Stimulated activated CD8-positive, alpha-beta memory T cell treated with anti-CD3 and anti-CD28 coated beads, Interleukin-2, amount 100 ng/mL, for 1 hour (primary cell): ENCODE results near the gene KIAA1217.

Experiments used
- DNase-seq, 2 donors: peaks; one replicate each; pipeline ENCODE4 v3.0.0-alpha.2; 2020; ENCODE audit warnings: low read depth in 2 of 2

The KIAA1217 gene

DNA sequence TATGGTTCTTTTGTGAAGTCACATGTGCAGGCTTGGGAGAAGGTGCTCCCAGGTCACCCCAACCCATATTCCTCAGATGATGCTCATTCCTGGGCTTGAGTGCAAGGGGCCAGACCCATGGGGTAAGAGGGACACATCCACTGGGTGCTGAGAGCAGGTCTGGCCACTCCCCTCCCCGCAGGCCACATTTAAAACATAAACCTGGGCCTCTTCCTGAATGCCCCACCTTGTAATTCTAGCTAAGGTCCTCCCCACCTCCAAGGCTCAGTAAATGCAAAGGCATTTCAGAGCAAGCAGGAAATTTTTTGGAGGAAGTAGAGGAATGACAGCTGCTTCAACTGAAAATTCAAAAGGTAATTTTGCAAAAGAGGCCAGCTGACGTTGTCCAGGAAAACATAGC, 342.2 kb downstream of the KIAA1217 start:
- DNase-seq, result no peak

DNA sequence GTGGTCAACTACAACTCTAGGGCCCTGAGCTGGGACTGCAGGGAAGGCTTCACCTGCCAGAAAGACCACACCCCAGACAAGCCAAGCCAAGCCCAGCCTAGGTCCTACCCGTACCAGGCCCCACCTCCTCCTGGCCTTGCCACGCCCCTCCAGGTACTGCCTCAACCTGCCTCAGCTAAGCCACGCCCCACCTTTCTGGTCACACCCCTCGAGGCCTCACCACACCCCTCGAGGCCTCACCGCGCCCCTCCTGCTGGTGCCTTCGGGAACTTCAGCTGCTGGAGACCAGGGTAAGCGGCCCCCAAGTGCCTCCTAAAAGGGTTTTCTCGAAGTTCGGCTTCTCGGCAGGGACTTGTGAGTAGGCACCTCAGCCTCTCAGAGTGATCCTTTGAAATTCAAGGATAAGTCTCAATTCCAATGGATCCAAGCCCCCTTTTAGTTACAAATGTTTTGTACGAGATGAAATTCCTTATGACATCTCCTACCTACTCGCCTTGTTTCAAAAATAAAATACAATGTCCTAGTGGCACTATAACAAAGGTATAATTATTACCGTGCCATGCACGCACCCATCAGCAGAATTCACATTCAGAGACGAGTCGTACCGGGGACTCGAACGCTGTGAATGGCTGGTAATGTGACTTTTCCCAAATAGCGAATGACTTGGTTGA, 343.5 kb downstream of the KIAA1217 start:
- no peak for DNase-seq

DNA sequence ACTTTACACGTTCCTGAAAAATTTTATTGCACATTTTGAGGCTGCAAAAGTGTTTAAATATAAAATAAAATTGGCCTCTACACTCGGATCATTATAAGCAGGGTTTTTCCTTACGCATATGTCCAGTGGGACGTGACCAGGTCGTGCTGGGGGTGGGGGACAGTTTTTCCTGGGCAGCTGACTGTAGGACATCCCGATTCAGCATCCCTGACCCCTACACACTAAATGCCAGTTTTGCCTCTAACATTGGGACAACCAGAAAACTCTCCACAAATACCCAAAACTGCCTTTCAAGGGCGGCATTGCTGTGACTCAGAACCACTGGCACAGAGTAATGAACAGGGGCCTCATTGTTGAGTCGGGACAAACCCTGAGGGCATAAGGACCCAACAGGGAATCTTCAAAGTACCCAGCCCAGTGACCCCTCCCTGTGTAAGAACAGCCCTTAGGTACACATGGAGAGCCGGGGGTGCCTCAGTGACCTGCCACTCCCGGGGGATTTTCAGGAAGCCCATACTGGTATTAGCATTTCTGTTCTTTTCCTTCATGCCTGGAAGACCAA, 344.2 kb downstream of the KIAA1217 start:
- no peak for DNase-seq

DNA sequence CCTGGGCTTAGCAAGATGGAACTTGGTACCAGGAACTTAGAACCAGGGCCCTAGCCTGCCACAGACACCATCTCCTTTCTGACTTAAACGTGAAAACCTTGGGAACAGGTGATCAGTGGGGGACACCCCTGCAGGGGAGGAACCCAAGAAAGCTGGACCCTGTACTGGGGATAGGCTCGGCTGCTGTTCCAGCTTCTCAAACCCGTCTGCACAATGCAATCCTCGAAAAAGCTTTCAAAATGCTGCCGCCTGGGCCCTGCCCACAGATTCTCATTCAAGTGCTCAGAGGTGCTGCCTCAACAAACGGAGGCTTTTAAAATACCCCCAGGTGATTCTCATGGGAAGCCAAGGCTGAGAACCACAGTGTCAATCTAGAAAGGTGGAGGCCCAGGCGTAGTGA, 345.1 kb downstream of the KIAA1217 start:
- no peak for DNase-seq

DNA sequence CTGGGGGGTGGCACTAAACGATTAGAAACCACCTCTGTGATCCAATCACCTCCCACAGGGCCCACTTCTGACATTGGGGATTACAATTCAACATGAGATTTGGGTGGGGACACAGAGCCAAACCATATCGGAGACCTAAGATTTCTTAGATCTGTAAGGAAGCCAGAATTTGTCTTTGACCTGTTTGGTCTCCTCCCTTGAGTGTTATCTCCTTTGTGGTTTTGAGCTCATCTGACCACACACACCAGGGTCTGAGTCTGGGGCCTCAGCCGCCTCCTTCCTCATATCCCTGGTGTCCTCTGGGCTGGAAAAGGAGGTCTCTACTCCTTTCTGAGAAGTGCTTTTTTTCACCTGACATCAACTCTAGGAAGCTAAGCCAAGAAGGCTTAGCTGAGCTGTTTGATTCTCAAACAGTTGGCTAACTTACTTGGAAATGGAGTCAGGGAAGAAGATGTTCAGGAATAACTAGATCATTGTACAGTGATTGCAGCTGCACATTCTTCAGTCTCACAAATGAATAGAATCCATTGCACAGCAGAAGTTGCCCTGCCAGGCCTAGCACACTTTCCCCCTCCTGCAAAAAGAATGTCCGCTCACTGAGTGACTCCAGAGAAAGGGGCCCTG, 347.3 kb downstream of the KIAA1217 start:
- DNase-seq, result no peak

DNA sequence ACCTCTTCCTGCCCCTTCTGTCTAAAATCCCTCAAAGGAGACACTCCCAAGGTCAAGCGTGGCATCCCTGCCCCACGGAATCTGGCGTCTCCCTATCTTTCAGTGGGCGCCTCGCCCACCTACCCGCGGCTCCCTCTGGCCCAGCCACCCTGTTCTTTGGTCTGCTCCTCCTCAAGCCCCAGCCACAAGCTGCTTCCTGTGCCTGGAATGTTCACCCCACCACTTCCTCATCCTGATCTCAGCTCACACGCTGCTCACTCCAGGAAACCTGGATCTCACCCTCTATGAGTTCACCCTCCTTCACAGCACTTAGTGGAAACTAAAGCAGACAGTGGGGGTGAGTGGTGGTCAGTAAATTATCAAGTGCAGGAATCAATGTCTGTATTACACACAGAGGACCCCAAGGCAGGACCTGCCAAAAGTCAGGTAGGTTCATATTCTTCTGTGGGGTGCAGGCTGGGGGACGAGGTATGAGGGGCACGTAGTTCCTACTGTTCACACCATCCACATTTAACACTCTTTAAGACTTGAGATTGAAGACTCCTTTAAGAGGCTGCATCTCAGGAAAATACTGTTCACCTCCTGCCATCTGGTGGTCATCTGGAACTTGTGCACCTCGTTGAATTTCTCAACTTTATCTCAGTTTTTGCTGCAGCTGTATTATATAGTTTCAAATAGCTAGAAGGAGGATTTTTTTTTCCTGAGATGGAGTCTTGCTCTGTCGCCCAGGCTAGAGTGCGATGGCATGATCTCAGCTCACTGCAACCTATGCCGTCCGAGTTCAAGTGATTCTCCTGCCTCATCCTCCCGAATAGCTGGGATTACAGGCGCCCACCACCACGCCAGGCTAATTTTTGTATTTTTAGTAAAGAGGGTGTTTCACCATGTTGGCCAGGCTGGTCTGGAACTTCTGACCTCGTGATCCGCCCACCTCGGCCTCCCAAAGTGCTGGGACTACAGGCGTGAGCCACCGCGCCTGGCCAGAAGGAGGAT, 348.1 kb downstream of the KIAA1217 start:
- no peak for DNase-seq

GRCh38 chr10:24561453-24561852, 352.5 kb downstream of the KIAA1217 start:
- DNase-seq, result no peak

DNA sequence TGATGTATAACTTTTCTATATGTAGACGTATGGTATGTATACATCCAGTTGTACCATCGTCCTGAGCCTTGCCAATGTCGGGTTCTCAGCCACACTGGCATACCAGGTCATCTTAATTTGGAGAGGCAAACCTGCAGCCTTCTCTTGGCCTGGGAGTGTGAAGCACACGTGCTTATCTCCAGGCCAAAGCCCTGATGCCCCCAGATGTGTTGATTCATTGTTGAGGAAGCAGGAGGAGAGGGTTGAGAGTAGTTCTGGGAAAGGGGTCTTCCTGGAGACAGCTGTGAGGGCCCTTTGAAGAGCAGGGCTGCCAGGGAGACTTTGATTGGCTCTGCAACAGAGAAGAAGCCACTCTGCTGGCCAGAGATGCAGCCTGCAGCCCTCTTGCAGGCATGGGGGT, 359.1 kb downstream of the KIAA1217 start:
- DNase-seq, result no peak

GRCh38 chr10:24569330-24569796, 360.4 kb downstream of the KIAA1217 start:
- DNase-seq, result no peak

- no peak for DNase-seq
Observed at GRCh38 chr10:24569828-24570657, 361.1 kb downstream of the KIAA1217 start.

- DNase-seq, result no peak
Observed at GRCh38 chr10:24570658-24571426, 361.9 kb downstream of the KIAA1217 start.

- DNase-seq, result no peak
Observed at GRCh38 chr10:24571870-24572450, 363.0 kb downstream of the KIAA1217 start.

DNA sequence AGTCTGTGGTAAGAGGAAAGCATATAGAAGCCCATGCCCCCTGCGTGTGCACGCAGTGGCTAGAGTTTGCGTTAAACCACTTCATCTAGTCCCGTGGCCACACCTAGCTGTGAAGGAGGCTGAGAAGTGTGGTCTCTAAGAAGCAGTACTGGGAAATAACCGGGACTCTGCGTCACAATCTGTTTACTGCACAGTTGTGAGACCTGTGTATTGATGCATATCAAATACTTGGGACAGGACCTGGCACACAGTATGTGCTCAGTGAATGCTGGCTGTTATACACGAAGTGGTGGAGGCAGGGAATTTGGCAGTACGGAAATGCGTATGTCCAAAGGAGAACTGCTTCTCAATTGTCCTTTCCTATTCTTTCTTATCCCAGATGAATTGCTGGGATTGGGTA, 365.2 kb downstream of the KIAA1217 start:
- no peak for DNase-seq

- DNase-seq, result no peak
Observed at GRCh38 chr10:24574578-24575155, 365.7 kb downstream of the KIAA1217 start.

DNA sequence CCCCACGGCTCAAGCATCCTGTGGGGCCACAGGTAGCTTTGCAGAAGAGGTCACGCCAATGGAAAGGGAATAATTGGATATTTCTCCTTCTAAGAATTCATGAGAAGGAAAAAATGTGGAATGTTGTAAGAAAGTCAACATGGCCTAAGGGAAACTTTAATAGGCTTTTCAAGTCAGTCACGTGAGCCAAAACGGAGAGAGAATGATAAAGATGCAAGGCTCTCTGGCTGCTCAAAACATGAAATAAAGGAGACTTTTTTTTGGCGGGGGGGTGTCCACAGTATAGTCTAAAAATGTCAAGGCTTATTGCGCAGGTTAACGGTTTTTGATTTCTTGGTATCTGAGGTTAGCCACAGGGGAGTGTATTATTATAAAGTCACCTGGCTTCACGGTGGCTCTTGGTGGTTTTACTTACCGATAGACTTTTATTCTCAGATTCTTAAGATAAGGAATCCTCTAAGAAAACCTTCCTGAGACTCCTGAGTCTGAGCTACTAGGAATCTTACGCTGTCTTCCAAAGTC, 366.6 kb downstream of the KIAA1217 start:
- DNase-seq, result no peak

GRCh38 chr10:24579448-24579847, 370.5 kb downstream of the KIAA1217 start:
- no peak for DNase-seq

DNA sequence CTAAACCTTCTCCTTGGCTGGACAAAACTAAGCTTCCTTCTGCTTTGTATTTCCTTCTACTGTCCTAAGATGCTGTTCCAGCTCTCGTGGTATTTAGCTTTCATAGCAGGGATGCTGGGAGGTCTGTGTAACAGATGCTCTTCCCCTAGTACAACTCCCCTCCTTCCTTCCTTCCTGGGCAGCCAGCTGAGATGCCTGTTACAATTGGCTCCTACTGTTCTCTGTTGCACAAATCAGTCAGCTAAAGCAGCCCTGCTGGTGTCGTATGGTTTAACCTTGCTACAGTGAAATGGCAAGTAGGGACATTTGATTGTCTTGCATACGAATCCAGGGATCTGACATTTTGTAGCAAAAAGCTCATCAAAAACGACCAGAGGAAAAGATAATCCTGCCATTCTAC, 371.0 kb downstream of the KIAA1217 start:
- no peak for DNase-seq

GRCh38 chr10:24589265-24589664, 380.3 kb downstream of the KIAA1217 start:
- no peak for DNase-seq

DNA sequence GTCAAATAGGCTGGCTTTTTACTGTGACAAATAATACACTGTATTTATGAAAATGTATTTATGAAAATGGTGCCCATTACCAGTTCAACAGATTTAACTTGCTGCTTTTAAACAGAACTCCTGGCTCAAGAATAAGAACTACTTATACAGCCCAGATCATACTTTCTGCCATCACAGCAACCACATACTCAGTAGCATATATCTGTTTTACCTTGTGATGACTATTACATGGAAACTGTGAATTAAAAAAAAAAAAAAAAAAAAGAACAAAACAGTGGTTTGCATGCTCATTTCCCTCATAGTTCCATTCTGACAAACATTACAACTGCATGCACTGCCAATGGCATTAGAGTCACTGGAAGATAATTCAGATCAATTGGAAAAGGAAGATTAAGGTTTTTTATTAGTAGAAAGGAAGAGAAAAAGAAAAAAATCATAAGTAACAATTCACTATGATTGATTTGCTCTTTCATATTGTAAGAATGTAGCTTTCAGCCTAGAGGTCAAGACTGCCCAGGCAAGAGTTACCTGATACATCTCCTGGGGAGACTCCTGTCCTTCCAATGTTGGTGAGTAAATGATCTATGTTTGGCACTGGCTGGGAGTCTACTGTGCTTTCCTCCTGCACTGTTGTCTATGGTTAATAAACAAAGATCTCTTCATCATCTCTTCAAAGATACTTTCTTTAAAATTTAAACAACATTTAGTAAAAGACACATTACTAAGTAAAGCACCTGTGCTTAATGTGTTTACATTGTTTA, 381.9 kb downstream of the KIAA1217 start:
- no peak for DNase-seq
